Upper lobe of left lung (tissue), 6 donors: ENCODE measurements around the gene ZNF77. TPM values are rescaled to one million over a fixed set of nuclear protein-coding genes. Genes with fewer than 3 reads are reported as not detected.

Source experiments
- ATAC-seq, 2 donors: fragments of 200-7000 bp; cut with Tn5 transposase; one replicate each; pipeline ENCODE4 v1.9.1; 2022; ENCODE audit warnings: mild to moderate bottlenecking in 2 of 2, moderate library complexity in 2 of 2; ENCODE audit not compliant: low FRiP score in 2 of 2
- DNase-seq, 2 donors: peaks; one replicate each; pipeline ENCODE4 v3.0.0-alpha.2; 2019 to 2020
- H3K27ac ChIP-seq, 4 donors: fragments of 200-600 bp; sonication (generic); one replicate each; pipeline ENCODE4 v1.5.1; 2016 to 2019
- H3K27me3 ChIP-seq, 4 donors: fragments of 200-600 bp; sonication (generic); one replicate each; pipeline ENCODE4 v1.5.1; 2017 to 2019
- H3K36me3 ChIP-seq, 4 donors: fragments of 200-600 bp; sonication (generic); one replicate each; pipeline ENCODE4 v1.5.1; 2016 to 2019
- H3K4me1 ChIP-seq, 4 donors: fragments of 200-600 bp; sonication (generic); one replicate each; pipeline ENCODE4 v1.5.1; 2018 to 2019
- H3K4me3 ChIP-seq, 4 donors: fragments of 200-600 bp; sonication (generic); one replicate each; pipeline ENCODE4 v1.5.1; 2017 to 2019; ENCODE audit warnings: mild to moderate bottlenecking in 2 of 4, moderate library complexity in 1 of 4
- H3K9me3 ChIP-seq, 4 donors: fragments of 200-600 bp; sonication (generic); one replicate each; pipeline ENCODE4 v1.5.1; 2018 to 2019
- CTCF ChIP-seq, 6 experiments: fragments of 450-650 bp in 4 of 6; fragments of 200-600 bp in 2 of 6; sonication (generic) in 2 of 6; IDR thresholded peaks; one replicate each; pipeline ENCODE4 v1.5.1; 2016 to 2019; ENCODE audit warnings: antibody characterized with exemption in 6 of 6
- EP300 ChIP-seq, 4 donors: sonication (generic); formaldehyde crosslinking; IDR thresholded peaks; one replicate each; pipeline ENCODE4 v1.5.1; 2017; ENCODE audit warnings: antibody characterized with exemption in 4 of 4, control low read depth in 2 of 4
- POLR2A ChIP-seq, 4 donors: fragments of 450-650 bp; IDR thresholded peaks; one replicate each; pipeline ENCODE4 v1.5.1; 2016 to 2017; ENCODE audit warnings: antibody characterized with exemption in 4 of 4, mild to moderate bottlenecking in 2 of 4
- POLR2AphosphoS5 ChIP-seq, 2 donors: sonication (generic); formaldehyde crosslinking; IDR thresholded peaks; one replicate each; pipeline ENCODE4 v1.5.1; 2017; ENCODE audit warnings: antibody characterized with exemption in 2 of 2
- WGBS, 2 donors: methylation state at CpG; one replicate each; pipeline ENCODE4 v1.1.5; 2017 to 2018; 5-methylcytosine and 5-hydroxymethylcytosine counted together
- total RNA-seq, 6 donors: library from RNA; depleted of rRNA in 4 of 6; stranded (reverse); fragments of >200 nt in 4 of 6; gene quantifications; one replicate each; pipeline versions ENCODE4 v1.1.0 to v1.2.1, GENCODE V29; 2016 to 2021
- donor health status: DM: no; HTN: no; CAD: no; lungs with moderate emphysema.
- donor health status: DM: no; HTN: yes; CAD: no; lungs with severe emphysema.

ZNF77 gene
- total RNA-seq, 6 donors from 2014 or later: 3.1 to 7.3 (median 4.6) TPM

- Histone ChIP-seq H3K4me1 (peaks cover 0 to 13% (median 8%) of the 10 kb centered on the region in 4 donors), H3K27ac (no peak overlapping the region), H3K4me3 (no peak overlapping the region), H3K27me3 (no peaks in the 10 kb centered on the region), H3K36me3 (no peaks in the 10 kb centered on the region), H3K9me3 (no peaks in the 10 kb centered on the region)
- no peak for ATAC-seq
- TF ChIP-seq POLR2A (IDR thresholded peaks at IDR 0.05) (no peak), EP300 (IDR thresholded peaks at IDR 0.05) (no peak), POLR2AphosphoS5 (IDR thresholded peaks at IDR 0.05) (no peak), CTCF (IDR thresholded peaks at IDR 0.05) (no peak)
- DNase-seq: no peak
- 89 to 91% methylated on average over 17 of the region's 17 CpGs for WGBS, 2 donors
These were observed 59.0 kb downstream of the ZNF77 start for GRCh38 chr19:2885736-2886135.

GRCh38 chr19:2883686-2884439, 60.9 kb downstream of the ZNF77 start:
- no peak for DNase-seq
- peaks cover 0 to 12% (median 8%) of the 10 kb centered on the region in 4 donors for H3K4me1 ChIP-seq
- H3K27me3 ChIP-seq: no peaks in the 10 kb centered on the region
- H3K4me3 ChIP-seq: no peak overlapping the region
- H3K27ac ChIP-seq: no peak overlapping the region
- H3K36me3 ChIP-seq: no peaks in the 10 kb centered on the region
- ATAC-seq: no peak
- peaks cover 0 to 6% (median 0%) of the 10 kb centered on the region in 4 donors for H3K9me3 ChIP-seq
- TF ChIP-seq POLR2AphosphoS5 (IDR thresholded peaks at IDR 0.05): no peak
- no peak for TF ChIP-seq CTCF (IDR thresholded peaks at IDR 0.05)
- no peak for TF ChIP-seq EP300 (IDR thresholded peaks at IDR 0.05)
- TF ChIP-seq POLR2A (IDR thresholded peaks at IDR 0.05): no peak
- 83% methylated on average over 14 of the region's 14 CpGs for WGBS, 2 donors

Other genes starting within 250 kb of the ZNF77 start
- 1 to 10 TPM; 3.5 to 7.7 (median 7.1) TPM for gene GNG7, start 242.3 kb downstream of the ZNF77 start, total RNA-seq
- 1 to 10 TPM in 1 of 6 donors, under 1 TPM in 2, not detected in 3; 0.15 to 1.3 (median 0.81) TPM for gene DIRAS1, start 223.6 kb downstream of the ZNF77 start, total RNA-seq
- gene SLC39A3, start 205.0 kb downstream of the ZNF77 start, total RNA-seq: 10 to 100 TPM; 12.6 to 48.2 (median 30.6) TPM
- 10 to 100 TPM; 34.3 to 56.4 (median 46.1) TPM for gene SGTA, start 161.7 kb downstream of the ZNF77 start, total RNA-seq
- gene THOP1, start 159.5 kb downstream of the ZNF77 start, total RNA-seq: 10 to 100 TPM; 28.7 to 62.3 (median 43.1) TPM
- gene ZNF554, start 125.1 kb downstream of the ZNF77 start, total RNA-seq: 10 to 100 TPM in 1 of 6 donors, 1 to 10 TPM in 5; 3.2 to 11.5 (median 6.7) TPM
- 1 to 10 TPM; 3.3 to 7.5 (median 5.8) TPM for gene ZNF555, start 103.5 kb downstream of the ZNF77 start, total RNA-seq
- not detected for gene ZNF556, start 77.6 kb downstream of the ZNF77 start, total RNA-seq
- 1 to 10 TPM; 5.2 to 9.8 (median 6.1) TPM for gene ZNF57, start 44.0 kb downstream of the ZNF77 start, total RNA-seq
- 10 to 100 TPM in 2 of 6 donors, 1 to 10 TPM in 4; 4.1 to 49.2 (median 5.4) TPM for gene TLE6, start 32.6 kb upstream of the ZNF77 start, total RNA-seq
- gene TLE2, start 84.3 kb upstream of the ZNF77 start, total RNA-seq: 100 to 1,000 TPM in 1 of 6 donors, 10 to 100 TPM in 5; 35.0 to 115 (median 56.0) TPM
- gene TLE5, start 117.5 kb upstream of the ZNF77 start, total RNA-seq: 100 to 1,000 TPM; 324 to 781 (median 471) TPM
- gene GNA11, start 149.4 kb upstream of the ZNF77 start, total RNA-seq: 100 to 1,000 TPM in 1 of 6 donors, 10 to 100 TPM in 5; 60.0 to 103 (median 75.9) TPM
- 10 to 100 TPM; 19.0 to 31.4 (median 28.4) TPM for gene GNA15, start 191.1 kb upstream of the ZNF77 start, total RNA-seq
- gene S1PR4, start 233.8 kb upstream of the ZNF77 start, total RNA-seq: 10 to 100 TPM; 19.1 to 41.6 (median 33.7) TPM
- gene NCLN, start 241.0 kb upstream of the ZNF77 start, total RNA-seq: 10 to 100 TPM; 35.6 to 87.0 (median 72.5) TPM